H1 (cell line): Measurements from ENCODE around the gene CDON. TPM values are rescaled to one million over a fixed set of nuclear protein-coding genes. Genes with fewer than 3 reads are reported as not detected.

Experiments
- CTCF ChIA-PET: fragments of 300-600 bp; sonication (Branson Sonifier 250); formaldehyde crosslinking; loops from one replicate; lab custom pipeline; 2021; ENCODE audit not compliant: partially characterized antibody; lab: Charles Lee
- POLR2A ChIA-PET: fragments of 300-600 bp; sonication (Branson Sonifier 250); formaldehyde crosslinking; loops from one replicate; lab custom pipeline; 2021; ENCODE audit warnings: inconsistent platforms; ENCODE audit not compliant: partially characterized antibody; lab: Charles Lee
- DNase-seq, 2 experiments: peaks; one replicate each; pipeline versions ENCODE4 v3.0.0 to v3.0.0-alpha.2; 2010 to 2022; ENCODE audit warnings: low spot score in 2 of 2, low read depth in 1 of 2, mixed read lengths in 1 of 2
- FAIRE-seq: peaks from 2 replicates; lab custom pipeline; 2011; peaks lifted over from hg19 to GRCh38; lab: Jason Lieb, UNC
- H2AFZ ChIP-seq: 2 replicates; pipeline ENCODE4 v1.8.1; 2012; ENCODE audit warnings: low read length, inconsistent platforms
- H2AK5ac ChIP-seq: 2 replicates; pipeline ENCODE4 v1.6.1; 2013; ENCODE audit warnings: low read depth, low read length
- H2BK120ac ChIP-seq: replicated peaks from 2 replicates; pipeline ENCODE3; 2013; ENCODE audit warnings: low read depth, low read length, inconsistent platforms
- H2BK12ac ChIP-seq: 2 replicates; pipeline ENCODE4 v1.6.1; 2013; ENCODE audit warnings: low read depth, low read length
- H2BK15ac ChIP-seq: 2 replicates; pipeline ENCODE4 v1.6.1; 2013; ENCODE audit warnings: low read length
- H2BK20ac ChIP-seq: 2 replicates; pipeline ENCODE4 v1.6.1; 2013; ENCODE audit warnings: low read length
- H2BK5ac ChIP-seq: 2 replicates; pipeline ENCODE4 v1.6.1; 2013; ENCODE audit warnings: low read depth, low read length
- H3K14ac ChIP-seq: 2 replicates; pipeline ENCODE4 v1.6.1; 2013; ENCODE audit warnings: inconsistent platforms; ENCODE audit not compliant: insufficient read length
- H3K18ac ChIP-seq: 2 replicates; pipeline ENCODE4 v1.6.1; 2013; ENCODE audit warnings: low read length; ENCODE audit errors: extremely low read depth
- H3K23ac ChIP-seq: 2 replicates; pipeline ENCODE4 v1.6.1; 2013; ENCODE audit warnings: inconsistent platforms; ENCODE audit not compliant: insufficient read length
- H3K23me2 ChIP-seq: 2 replicates; pipeline ENCODE4 v1.6.1; 2013; ENCODE audit warnings: low read depth, low read length
- H3K27ac ChIP-seq: 2 replicates; pipeline ENCODE4 v1.6.1; 2011; ENCODE audit warnings: low read depth, low read length, inconsistent platforms
- H3K27me3 ChIP-seq, 4 experiments: replicated peaks in 1 of 4; 1 replicate in 1 of 4; 2 replicates in 3 of 4; pipeline versions ENCODE4 v1.6.1 to v1.8.1; 2011 to 2013; ENCODE audit warnings: low read length in 3 of 4, mild to moderate bottlenecking in 3 of 4, inconsistent platforms in 2 of 4, mixed read lengths in 2 of 4, moderate library complexity in 1 of 4; ENCODE audit not compliant: control insufficient read depth in 3 of 4, insufficient read depth in 3 of 4; ENCODE audit errors: extremely low read depth in 1 of 4
- H3K36me3 ChIP-seq, 4 experiments: 2 replicates each; pipeline versions ENCODE4 v1.6.1 to v1.8.1; 2011 to 2013; ENCODE audit warnings: mild to moderate bottlenecking in 4 of 4, low read length in 3 of 4, moderate library complexity in 2 of 4, control low read depth in 1 of 4, inconsistent platforms in 1 of 4; ENCODE audit not compliant: insufficient read depth in 4 of 4, control insufficient read depth in 2 of 4
- H3K4ac ChIP-seq: replicated peaks from 2 replicates; pipeline ENCODE3; 2013; ENCODE audit warnings: low read length, low read depth, mixed read lengths, inconsistent platforms; ENCODE audit not compliant: insufficient read length
- H3K4me1 ChIP-seq, 4 experiments: replicated peaks in 1 of 4; 1 replicate in 1 of 4; 2 replicates in 3 of 4; pipeline versions ENCODE4 v1.6.1 to v1.8.1; 2011 to 2013; ENCODE audit warnings: low read length in 3 of 4, inconsistent platforms in 2 of 4, mixed read lengths in 1 of 4; ENCODE audit not compliant: insufficient read depth in 4 of 4, control insufficient read depth in 3 of 4
- H3K4me2 ChIP-seq, 2 experiments: 2 replicates each; pipeline versions ENCODE4 v1.6.1 to v1.8.1; 2011 to 2013; ENCODE audit warnings: low read depth in 2 of 2, low read length in 2 of 2, control low read depth in 1 of 2, inconsistent platforms in 1 of 2, mild to moderate bottlenecking in 1 of 2; ENCODE audit not compliant: insufficient read depth in 1 of 2
- H3K4me3 ChIP-seq, 4 experiments: fragments of 200-600, 300-600 bp in 1 of 4; sonication (generic), shearing (Covaris generic), sonication (Bioruptor Twin) in 1 of 4; 2 replicates each; pipeline versions ENCODE4 v1.5.1 to v1.8.1; 2011 to 2016; ENCODE audit warnings: low read length in 4 of 4, low read depth in 3 of 4, control low read depth in 2 of 4, inconsistent platforms in 2 of 4, mild to moderate bottlenecking in 2 of 4, mixed read lengths in 1 of 4, moderate library complexity in 1 of 4; ENCODE audit not compliant: insufficient read depth in 2 of 4; ENCODE audit errors: extremely low read depth in 1 of 4
- H3K56ac ChIP-seq: replicated peaks from 2 replicates; pipeline ENCODE3; 2013; ENCODE audit warnings: low read depth, mild to moderate bottlenecking, mixed read lengths, low read length, inconsistent platforms; ENCODE audit not compliant: insufficient read length
- H3K79me1 ChIP-seq: 2 replicates; pipeline ENCODE4 v1.6.1; 2013; ENCODE audit warnings: low read depth, low read length, control low read depth
- H3K79me2 ChIP-seq, 2 experiments: 2 replicates each; pipeline versions ENCODE4 v1.6.1 to v1.8.1; 2012 to 2013; ENCODE audit warnings: low read length in 2 of 2, mild to moderate bottlenecking in 2 of 2, inconsistent platforms in 1 of 2; ENCODE audit not compliant: insufficient read depth in 2 of 2, control insufficient read depth in 1 of 2
- H3K9ac ChIP-seq, 4 experiments: replicated peaks in 1 of 4; 1 replicate in 1 of 4; 2 replicates in 3 of 4; pipeline versions ENCODE4 v1.6.1 to v1.8.1; 2011 to 2013; ENCODE audit warnings: low read depth in 3 of 4, low read length in 3 of 4, control low read depth in 2 of 4, mild to moderate bottlenecking in 2 of 4, moderate library complexity in 2 of 4, inconsistent platforms in 1 of 4; ENCODE audit errors: extremely low read depth in 1 of 4
- H3K9me3 ChIP-seq, 2 experiments: 2 replicates each; pipeline versions ENCODE4 v1.6.1 to v1.8.1; 2012 to 2013; ENCODE audit warnings: mild to moderate bottlenecking in 2 of 2, moderate library complexity in 2 of 2, control low read depth in 1 of 2, inconsistent platforms in 1 of 2, low read depth in 1 of 2, low read length in 1 of 2, mixed read lengths in 1 of 2; ENCODE audit not compliant: insufficient read depth in 2 of 2
- H4K20me1 ChIP-seq, 2 experiments: replicated peaks in 1 of 2; 2 replicates each; pipeline versions ENCODE3 to v1.8.1; 2011 to 2013; ENCODE audit warnings: inconsistent platforms in 2 of 2, low read length in 2 of 2, mild to moderate bottlenecking in 1 of 2; ENCODE audit not compliant: insufficient read depth in 2 of 2, control insufficient read depth in 1 of 2
- H4K5ac ChIP-seq: 2 replicates; pipeline ENCODE4 v1.6.1; 2013; ENCODE audit warnings: low read length, low read depth, mixed read lengths, inconsistent platforms; ENCODE audit not compliant: insufficient read length
- H4K8ac ChIP-seq: 2 replicates; pipeline ENCODE4 v1.8.0; 2013; ENCODE audit warnings: mild to moderate bottlenecking, moderate library complexity, low read length, inconsistent platforms; ENCODE audit not compliant: insufficient read depth; ENCODE audit errors: extremely low read depth
- H4K91ac ChIP-seq: replicated peaks from 2 replicates; pipeline ENCODE3; 2013; ENCODE audit warnings: low read length, mixed read lengths, inconsistent platforms; ENCODE audit not compliant: insufficient read length
- ATF2 ChIP-seq: IDR thresholded peaks from 2 replicates; pipeline ENCODE4 v1.6.1; 2012; ENCODE audit warnings: low read length, inconsistent platforms
- CHD1 ChIP-seq: IDR thresholded peaks from 2 replicates; pipeline ENCODE4 v1.6.1; 2012; ENCODE audit warnings: low read depth, low read length, improper control_type of control experiment
- EGR1 ChIP-seq: IDR thresholded peaks from 2 replicates; pipeline ENCODE4 v1.6.1; 2011; ENCODE audit warnings: low read depth, low read length, borderline replicate concordance
- FOSL1 ChIP-seq: IDR thresholded peaks from 2 replicates; pipeline ENCODE4 v1.6.1; 2011; ENCODE audit warnings: mild to moderate bottlenecking, low read depth, low read length, moderate library complexity; ENCODE audit not compliant: insufficient read depth
- GTF2F1 ChIP-seq: IDR thresholded peaks from 2 replicates; pipeline ENCODE4 v1.6.1; 2012; ENCODE audit warnings: low read depth, low read length, improper control_type of control experiment, borderline replicate concordance
- HDAC2 ChIP-seq, 2 experiments: fragments of 300-600 bp in 1 of 2; sonication (generic) in 1 of 2; IDR thresholded peaks; 2 replicates each; pipeline ENCODE4 v1.6.1; 2011 to 2012; ENCODE audit warnings: low read depth in 2 of 2, low read length in 2 of 2, mild to moderate bottlenecking in 2 of 2, moderate library complexity in 2 of 2, borderline replicate concordance in 1 of 2, inconsistent platforms in 1 of 2
- HDAC6 ChIP-seq: IDR thresholded peaks from one replicate; pipeline ENCODE4 v1.7.1; 2012; ENCODE audit warnings: low read depth, mild to moderate bottlenecking, inconsistent platforms, low read length, moderate library complexity
- KDM1A ChIP-seq: fragments of 200-600, 300-600 bp; sonication (generic); IDR thresholded peaks from 2 replicates; pipeline ENCODE4 v1.7.1; 2016; ENCODE audit warnings: mild to moderate bottlenecking, low read length, borderline replicate concordance
- POU5F1 ChIP-seq: IDR thresholded peaks from 2 replicates; pipeline ENCODE4 v1.6.1; 2011; ENCODE audit warnings: low read depth, mild to moderate bottlenecking, low read length, moderate library complexity
- RFX5 ChIP-seq: IDR thresholded peaks from 2 replicates; pipeline ENCODE4 v1.6.1; 2011; ENCODE audit warnings: low read depth, low read length, improper control_type of control experiment, borderline replicate concordance
- SIRT6 ChIP-seq: IDR thresholded peaks from one replicate; pipeline ENCODE4 v1.7.1; 2012; ENCODE audit warnings: low read length, inconsistent platforms
- SP2 ChIP-seq: IDR thresholded peaks from 2 replicates; pipeline ENCODE4 v1.6.1; 2012; ENCODE audit warnings: mild to moderate bottlenecking, low read length, inconsistent platforms
- TEAD4 ChIP-seq: IDR thresholded peaks from 2 replicates; pipeline ENCODE4 v1.6.1; 2012; ENCODE audit warnings: low read depth, low read length, inconsistent platforms, mixed read lengths
- YY1 ChIP-seq: IDR thresholded peaks from 2 replicates; pipeline ENCODE4 v1.6.1; 2011; ENCODE audit warnings: low read depth, mild to moderate bottlenecking, low read length
- WGBS, 2 experiments: shearing (Covaris generic) in 1 of 2; methylation state at CpG; one replicate each; pipeline versions ENCODE4 v1.1.6 to v1.1.7; 2013 to 2015; ENCODE audit warnings: low lambda C conversion rate in 2 of 2, mixed read lengths in 2 of 2, inconsistent platforms in 1 of 2, low coverage in 1 of 2, missing lambda C conversion rate in 1 of 2; ENCODE audit not compliant: insufficient replicate concordance in 2 of 2, insufficient coverage in 1 of 2, insufficient read length in 1 of 2; ENCODE audit errors: extremely low coverage in 1 of 2, missing lambda C conversion rate in 1 of 2; 5-methylcytosine and 5-hydroxymethylcytosine counted together
- polyA plus RNA-seq, 7 experiments: library from polyadenylated mRNA; depleted of rRNA in 3 of 7; stranded (reverse) in 5 of 7; unstranded in 2 of 7; fragments of >200 nt in 5 of 7; fragments of 200-250 nt in 2 of 7; gene quantifications; 1 replicate in 5 of 7; 2 replicates in 1 of 7; 4 replicates in 1 of 7; pipeline versions ENCODE4 v1.2.1 to v1.2.3, GENCODE V29; 2011 to 2013; ENCODE audit warnings: missing spikeins in 2 of 7, mixed read lengths in 2 of 7
- total RNA-seq: library from RNA; stranded (reverse); fragmentation: NEBNext Ultra II Directional; extraction: Animal tissue kit (Norgen Biotek cat#: 25700); gene quantifications from 2 replicates; pipeline ENCODE4 v1.2.1, GENCODE V29; 2021

Gene CDON
- total and polyA plus RNA-seq, 2 of the 8 experiments (the other 6 are each of a cell fraction or from before 2014, with no cell fraction given) = 11.0 to 32.5 TPM

- Histone ChIP-seq H4K8ac (no peak overlapping the region), H2BK5ac (no peak overlapping the region), H3K18ac (no peak overlapping the region), H4K91ac (no peak overlapping the region), H3K79me2 (no peaks in the 10 kb centered on the region), H3K4me1 (no peaks in the 10 kb centered on the region), H2AK5ac (no peak overlapping the region), H2BK120ac (no peak overlapping the region), H3K36me3 (no peaks in the 10 kb centered on the region), H2AFZ (no peak overlapping the region), H4K20me1 (no peaks in the 10 kb centered on the region), H2BK15ac (no peak overlapping the region), H3K27me3 (no peaks in the 10 kb centered on the region), H3K4me3 (no peak overlapping the region), H3K79me1 (no peaks in the 10 kb centered on the region), H3K56ac (no peak overlapping the region), H4K5ac (no peak overlapping the region), H3K27ac (no peak overlapping the region), H2BK12ac (no peak overlapping the region), H3K9ac (no peak overlapping the region), H3K14ac (no peak overlapping the region), H3K4me2 (no peak overlapping the region), H3K23me2 (no peaks in the 10 kb centered on the region), H3K4ac (no peak overlapping the region), H2BK20ac (no peak overlapping the region), H3K23ac (no peak overlapping the region), H3K9me3 (no peaks in the 10 kb centered on the region)
- DNase-seq (no peak), FAIRE-seq (no peak)
- ChIA-PET CTCF (interaction anchor here (0.6 to 1.4 kb wide), 7 partner anchors 16 to 231 kb away, joined by 3 to 4 read pairs (median 3); no protein-coding TSS in a partner anchor), POLR2A (no interaction called here)
- WGBS, 2 experiments = 82% methylated on average over 2 of the region's 2 CpGs; no CpG with 5 or more reads in 1 of the 2 experiments
- no peak for TF ChIP-seq RFX5
- TF ChIP-seq POU5F1 = no peak
- TF ChIP-seq EGR1 = no peak
- TF ChIP-seq HDAC6 = no peak
- no peak for TF ChIP-seq KDM1A
- TF ChIP-seq HDAC2 (IDR thresholded peaks at IDR 0.05; ENCODE audit: borderline replicate concordance in 1 of 2, low read depth in 2 of 2, low read length in 2 of 2) = no peak
- no peak for TF ChIP-seq CHD1
- TF ChIP-seq ATF2 = no peak
- no peak for TF ChIP-seq SIRT6
- no peak for TF ChIP-seq FOSL1
- no peak for TF ChIP-seq YY1
- no peak for TF ChIP-seq SP2
- TF ChIP-seq TEAD4 = no peak
- no peak for TF ChIP-seq GTF2F1
These were observed 36.1 kb downstream of the CDON start for GRCh38 chr11:126026579-126026978.
